Left colon (tissue), 2 donors: ENCODE results near the gene FBLN2. TPM values are rescaled to one million over a fixed set of nuclear protein-coding genes. Genes with fewer than 3 reads are reported as not detected.

Experiments
- ATAC-seq: fragments of 200-7000 bp; cut with Tn5 transposase; one replicate; pipeline ENCODE4 v1.9.1; 2020; ENCODE audit warnings: mild to moderate bottlenecking, moderate library complexity
- DNase-seq, 2 donors: peaks; one replicate each; pipeline ENCODE4 v3.0.0-alpha.2; 2020
- intact Hi-C, 2 donors: fragments of 100-400 bp; cut with DNase I in 1 of 2; cut with micrococcal nuclease in 1 of 2; formaldehyde crosslinking; loops; one replicate each; pipeline versions ENCODE4 v1.11.2 to v1.14.0; 2022; cut with DNase I, micrococcal nuclease
- total RNA-seq, 2 donors: library from RNA; stranded (reverse); fragmentation: NEBNext Ultra II Directional; extraction: Animal tissue kit (Norgen Biotek cat#: 25700); gene quantifications; one replicate each; pipeline ENCODE4 v1.2.1, GENCODE V29; 2021
- donor health status: DM: no; HTN: no; CAD: no.
- donor health status: DM: yes; HTN: yes; CAD: no.

Gene FBLN2
- total RNA-seq, 2 donors from 2014 or later, result 20.7 to 22.8 TPM

DNA sequence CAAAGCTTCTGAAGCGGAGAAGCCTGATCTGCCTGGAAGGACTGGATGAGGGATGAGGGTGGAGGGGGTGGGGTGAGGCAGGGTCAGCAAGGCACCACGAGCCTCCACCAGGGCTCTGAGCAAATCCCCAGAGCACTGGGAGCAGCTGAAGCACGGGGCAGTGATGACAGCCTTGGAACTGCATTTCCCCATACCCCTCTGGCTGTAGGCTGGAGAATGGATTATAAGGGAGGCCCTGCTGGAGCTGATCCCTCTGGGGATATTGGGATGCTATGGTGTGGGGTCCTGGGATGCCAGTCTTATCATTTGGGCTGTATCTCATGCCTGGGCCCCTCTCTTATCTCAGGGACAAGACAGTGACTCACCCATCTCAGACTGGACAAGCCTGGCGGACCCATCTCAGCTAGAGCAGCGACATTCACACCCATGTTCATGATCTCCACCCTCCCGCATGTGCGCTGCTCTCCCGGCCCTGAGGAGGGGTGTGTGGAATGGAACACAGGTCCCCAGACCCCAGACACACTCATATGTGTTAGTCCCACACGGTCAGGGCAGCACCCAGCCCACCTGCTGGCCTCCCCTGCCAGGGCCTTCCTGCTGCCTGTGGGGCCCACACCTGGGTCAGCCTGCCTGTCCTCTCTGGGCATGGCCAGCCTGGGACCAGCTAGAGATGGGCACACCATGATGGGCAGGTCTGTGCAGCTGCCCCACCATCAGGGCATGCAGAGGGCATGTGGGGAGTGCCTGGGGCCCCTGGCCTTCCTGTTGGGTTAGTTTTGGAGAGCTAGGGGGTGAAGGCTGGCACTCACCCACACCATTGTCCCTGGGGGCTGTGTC is 97.1 kb downstream of the FBLN2 start:
- intact Hi-C loops, result loop anchor here in 1 of 2 donors (5.0 kb wide), 1 partner anchor 149 kb away; no protein-coding TSS in a partner anchor
- no peak for DNase-seq
- no peak for ATAC-seq

DNA sequence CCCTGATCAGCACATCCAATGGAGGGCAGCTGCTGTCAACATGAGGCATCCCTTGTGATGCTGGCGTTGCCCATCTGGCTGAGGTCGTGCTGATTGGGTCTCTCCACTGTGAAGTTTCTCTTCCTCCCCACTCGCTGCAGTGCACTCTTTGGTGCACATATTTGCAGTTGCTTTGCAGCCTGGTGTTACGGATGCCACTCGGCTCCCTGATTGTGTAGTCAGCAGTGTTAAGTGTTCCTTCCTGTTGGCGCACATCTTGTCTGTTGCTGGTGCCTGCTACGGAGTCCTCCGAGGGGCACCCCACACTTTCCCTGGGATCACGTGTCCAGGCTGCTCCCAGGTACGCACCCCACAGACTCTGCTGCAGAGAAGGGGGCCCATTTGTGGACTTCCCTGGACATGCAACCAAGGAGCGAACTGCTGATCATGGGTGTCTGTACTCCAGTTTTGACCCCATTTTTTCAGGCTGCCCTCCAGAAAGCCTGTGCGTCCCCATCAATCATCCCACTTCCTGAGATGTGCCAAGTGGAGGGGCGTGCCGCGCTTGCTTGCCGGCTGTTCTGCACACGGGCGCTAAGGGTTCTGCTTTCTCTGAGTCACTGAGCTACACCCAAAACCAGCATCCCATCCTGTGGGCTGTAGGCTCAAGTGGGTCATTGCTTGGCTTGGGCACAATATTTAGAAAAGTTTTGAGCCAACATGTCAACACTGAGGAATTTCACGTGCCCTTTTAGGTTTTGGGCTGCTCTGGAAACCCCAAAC is 98.6 kb downstream of the FBLN2 start:
- ATAC-seq (no peak), DNase-seq (no peak)
- intact Hi-C loops, result loop anchor here (2.0 to 5.0 kb wide), 2 partner anchors 150 to 151 kb away; no protein-coding TSS in a partner anchor

- intact Hi-C loops, result loop anchor here (2.0 to 5.0 kb wide), 2 partner anchors 151 to 152 kb away; no protein-coding TSS in a partner anchor
- peak; percentile 46 to 80 for DNase-seq
- ATAC-seq, result peak; percentile 81
Measured at GRCh38 chr3:13648060-13649001, 99.4 kb downstream of the FBLN2 start.

DNA sequence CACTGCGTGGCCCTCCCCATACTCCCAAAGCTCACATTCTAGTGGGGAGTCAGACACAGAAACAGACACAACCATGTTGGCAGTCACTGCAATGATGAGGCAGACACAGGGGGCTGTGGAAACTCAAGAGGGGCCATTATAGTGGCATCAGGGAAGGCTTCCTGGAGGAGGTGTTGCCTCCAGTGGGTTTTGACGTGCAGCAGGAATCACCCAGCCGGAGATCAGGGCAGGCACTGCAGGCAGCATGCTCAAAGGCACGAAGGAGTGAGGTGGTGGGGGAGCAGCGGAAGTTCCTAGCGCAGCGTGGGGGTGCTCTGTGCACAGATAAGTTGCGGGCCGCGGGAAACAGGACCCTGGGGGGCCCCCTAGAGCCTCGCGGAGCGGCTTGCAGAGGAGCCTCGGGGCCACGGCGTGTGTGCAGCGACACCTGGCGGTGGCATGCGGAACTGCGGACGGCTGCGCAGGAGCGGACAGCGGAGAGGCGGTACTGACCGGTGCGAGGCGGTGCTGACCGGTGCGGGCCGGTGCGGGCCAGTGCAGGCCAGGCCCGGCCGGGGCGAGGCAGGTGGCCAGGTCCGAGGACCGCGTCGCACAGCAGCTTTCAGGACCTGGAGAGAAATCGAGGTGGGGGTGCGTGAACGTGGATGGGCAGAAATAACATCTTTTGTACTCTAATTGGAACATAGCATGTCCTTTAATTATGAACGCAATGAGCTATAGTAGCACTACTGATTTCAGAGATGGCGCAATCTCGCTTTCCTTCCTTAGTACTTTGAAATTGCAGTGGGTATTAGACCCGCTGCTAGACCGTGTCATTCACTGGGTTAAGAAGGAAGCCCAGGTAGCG is 101.5 kb downstream of the FBLN2 start:
- DNase-seq (peak; percentile 47 to 77), ATAC-seq (peak; percentile 81)
- intact Hi-C loops, result no loop called here

DNA sequence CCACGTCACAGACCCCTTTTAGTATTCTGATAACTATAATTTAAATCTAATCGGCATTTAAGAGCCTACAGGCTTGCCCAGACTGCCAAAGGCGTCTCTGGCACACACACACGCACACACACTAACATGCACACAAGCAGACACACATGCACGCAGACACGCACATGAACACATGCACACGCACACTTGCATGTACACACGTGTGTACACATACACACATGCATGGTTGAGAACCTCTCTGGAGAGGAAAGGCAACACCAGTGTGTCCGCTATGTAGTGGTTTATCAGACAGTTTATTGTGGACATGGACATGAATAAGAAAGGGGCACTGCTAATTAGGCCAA is 102.1 kb downstream of the FBLN2 start:
- ATAC-seq, result no peak
- intact Hi-C loops, result no loop called here
- no peak for DNase-seq

DNA sequence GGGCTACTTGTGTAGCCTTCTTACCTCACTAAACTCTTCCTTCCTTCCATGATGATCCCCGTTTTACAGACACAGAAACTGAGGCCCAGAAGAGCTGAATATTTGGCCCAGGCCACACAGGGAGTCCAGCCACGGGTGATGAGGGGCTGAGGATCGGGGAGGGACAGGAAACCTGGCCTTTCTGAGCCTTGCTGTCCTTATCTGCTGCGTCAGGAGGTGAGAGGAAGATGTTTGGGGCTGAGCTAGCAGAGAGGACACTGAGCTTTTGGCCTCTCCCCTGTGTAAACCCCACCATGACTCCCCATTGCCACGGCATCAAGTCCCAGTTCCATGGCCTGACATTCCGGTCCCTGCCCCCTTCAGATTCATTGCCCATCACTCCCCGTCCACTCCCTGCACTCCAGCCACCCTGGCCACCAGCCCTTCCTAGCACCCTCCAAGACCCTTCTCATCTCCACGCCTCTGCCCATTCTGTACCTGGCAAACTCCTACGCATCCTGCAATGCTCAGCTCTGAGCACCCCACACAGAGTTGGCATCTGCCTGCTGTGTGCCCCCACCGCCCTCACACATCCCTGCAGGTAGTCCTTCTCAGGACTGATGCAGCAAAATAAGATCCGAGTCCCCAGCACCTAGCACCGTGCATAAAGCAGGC is 103.0 kb downstream of the FBLN2 start:
- intact Hi-C loops, result no loop called here
- DNase-seq (no peak), ATAC-seq (no peak)

DNA sequence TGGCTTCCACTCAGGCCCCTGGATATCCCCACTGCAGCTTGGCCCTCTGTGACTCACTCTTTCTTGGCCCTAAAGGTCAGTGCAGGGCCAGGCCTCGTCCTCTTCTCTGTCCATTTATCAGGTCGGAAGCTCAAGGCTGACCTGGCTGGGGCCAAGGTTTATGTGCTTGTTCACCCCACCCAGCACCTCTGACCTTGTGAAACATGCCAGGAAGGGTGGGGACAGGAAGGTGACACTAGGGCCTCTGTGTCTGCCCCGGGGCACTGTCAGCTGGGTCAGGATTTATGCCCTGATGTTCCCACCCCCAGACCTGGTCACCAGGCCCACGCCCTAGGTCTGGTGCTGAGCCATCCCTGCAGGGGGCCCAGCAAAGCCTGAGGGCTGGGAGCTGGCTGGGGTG is 103.8 kb downstream of the FBLN2 start:
- DNase-seq, result no peak
- ATAC-seq, result no peak
- intact Hi-C loops, result no loop called here

- intact Hi-C loops, result no loop called here
- no peak for DNase-seq
- no peak for ATAC-seq
Measured at GRCh38 chr3:13653631-13654279, 104.8 kb downstream of the FBLN2 start.

DNA sequence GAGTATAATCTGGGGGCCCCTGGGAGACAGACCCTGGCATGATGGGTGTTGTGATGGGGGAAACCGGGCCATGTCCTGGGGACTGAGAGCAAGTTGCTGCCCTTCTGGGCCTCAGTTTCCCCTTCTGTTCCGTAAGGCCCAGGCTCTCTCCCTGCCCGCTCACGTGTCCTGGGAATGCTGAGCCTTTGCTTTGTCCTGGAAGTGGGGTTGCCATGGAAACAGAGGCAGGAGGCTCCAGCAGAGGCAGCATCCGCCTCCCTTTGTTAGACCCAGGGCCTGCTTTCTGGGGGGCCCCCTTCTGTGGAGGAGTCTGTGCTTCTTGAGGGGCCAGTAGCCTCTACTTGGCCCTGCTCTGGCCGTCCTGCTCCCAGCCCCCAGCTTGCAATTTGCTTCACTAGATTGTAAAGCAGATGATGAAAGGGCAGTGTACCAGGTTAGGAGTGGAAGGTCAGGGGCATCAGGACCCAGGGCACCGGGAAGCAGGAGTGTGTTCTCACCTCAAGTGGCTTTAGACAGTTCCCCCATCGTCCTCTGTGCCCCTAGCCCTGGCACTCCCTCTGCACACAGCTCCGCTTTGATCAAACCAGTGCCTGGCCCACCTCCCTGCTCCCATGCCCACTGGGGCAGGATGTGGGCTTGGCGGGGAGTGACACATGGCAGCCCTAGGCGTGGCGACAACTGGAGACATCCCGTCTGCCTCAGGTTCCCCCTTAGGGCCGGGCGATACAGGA is 105.6 kb downstream of the FBLN2 start:
- intact Hi-C loops, result no loop called here
- ATAC-seq (no peak), DNase-seq (no peak)

- DNase-seq, result peak in 1 of 2 donors; percentile 32
- intact Hi-C loops, result no loop called here
- peak; percentile 56 for ATAC-seq
Measured at GRCh38 chr3:13655061-13655913, 106.4 kb downstream of the FBLN2 start.

DNA sequence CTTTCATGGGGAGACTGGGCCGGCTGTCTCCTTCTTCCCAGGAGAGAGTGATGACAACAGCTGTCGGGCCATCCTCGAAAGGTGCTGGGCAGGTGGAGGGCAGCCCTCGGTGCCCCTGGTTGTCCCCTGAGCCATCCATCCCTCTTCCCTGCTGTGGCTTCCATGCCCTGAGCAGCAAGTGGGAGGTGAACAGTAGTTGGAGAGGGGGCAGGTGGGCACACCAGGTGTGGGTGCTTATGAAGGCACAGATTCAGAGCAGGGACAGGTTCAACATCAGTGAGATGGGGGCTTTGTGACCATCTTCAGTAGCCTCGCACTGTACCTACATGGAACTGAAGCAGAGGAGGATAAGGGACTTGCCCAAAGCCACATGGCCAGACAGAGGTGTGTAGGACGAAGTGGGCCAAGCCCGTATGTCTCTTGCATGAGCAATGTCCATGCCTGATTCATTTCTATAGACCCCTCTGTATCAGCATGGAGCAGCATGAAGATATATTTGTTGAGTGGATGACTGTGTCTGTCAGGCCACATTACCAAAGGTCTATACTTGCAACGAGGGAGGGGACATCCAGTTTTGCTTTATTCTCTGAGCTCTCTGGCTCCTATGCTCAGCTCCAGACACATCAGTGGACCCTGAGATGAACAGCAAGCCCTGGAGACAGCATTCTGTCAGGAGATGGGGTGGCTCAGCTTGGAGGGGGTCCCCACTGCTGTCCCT is 107.8 kb downstream of the FBLN2 start:
- ATAC-seq (no peak), DNase-seq (no peak)

DNA sequence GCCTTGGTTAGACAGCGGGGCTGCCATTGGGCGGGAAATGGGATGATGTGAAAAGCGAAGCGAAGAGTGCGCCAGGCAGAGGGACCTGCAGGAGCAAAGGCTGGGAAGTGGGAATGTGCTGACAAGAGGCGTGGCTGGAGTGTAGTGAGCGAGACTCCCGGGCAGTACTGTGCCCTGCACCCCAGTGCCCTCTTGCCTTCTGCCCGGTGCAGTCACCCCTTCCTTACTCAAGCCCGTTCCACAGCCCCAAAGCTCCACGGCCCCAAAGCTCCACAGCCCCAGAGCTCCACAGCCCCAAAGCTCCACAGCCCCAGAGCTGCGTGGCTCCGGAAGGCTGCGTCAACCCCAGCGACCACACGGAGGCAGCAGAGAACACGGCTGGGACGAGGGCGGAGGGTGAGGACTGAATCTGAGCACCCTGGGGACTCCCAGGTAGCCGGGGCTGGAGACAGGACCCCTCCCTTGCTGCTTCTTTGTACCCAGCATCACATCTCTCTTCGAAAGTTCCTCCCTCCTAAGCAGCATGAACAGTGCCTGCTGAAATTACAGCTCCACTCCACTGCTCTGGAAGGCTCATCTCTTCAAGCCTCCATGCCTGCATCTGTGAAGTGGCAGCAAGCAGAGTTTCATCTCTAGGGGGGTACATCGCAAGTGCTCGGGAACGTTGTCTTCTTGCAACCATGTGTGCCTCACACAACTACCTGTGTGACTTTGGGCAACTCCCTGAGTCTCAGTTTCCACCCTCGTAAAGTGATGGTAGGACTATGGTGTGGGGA is 108.9 kb downstream of the FBLN2 start:
- ATAC-seq (peak; percentile 88), DNase-seq (peak in 1 of 2 donors; percentile 51)
- intact Hi-C loops, result loop anchor here in 1 of 2 donors (2.0 kb wide), 1 partner anchor 225 kb away; no protein-coding TSS in a partner anchor

More for the DNA sequence above, 107.8 kb downstream of the FBLN2 start:
- intact Hi-C loops, result loop anchor here in 1 of 2 donors (2.0 kb wide), 1 partner anchor 226 kb away; no protein-coding TSS in a partner anchor

- DNase-seq, result no peak
- intact Hi-C loops, result no loop called here
Measured at GRCh38 chr3:13658681-13659080, 109.8 kb downstream of the FBLN2 start.

More at GRCh38 chr3:13658681-13659080, 109.8 kb downstream of the FBLN2 start:
- no peak for ATAC-seq
